ENCODE measurements around the gene PPP3CB.
A peak's percentile ranks its signal among the peaks of the same experiment; 100 is the strongest.

Gene PPP3CB

GRCh38 chr10:73495884-73496674 lies at the start of gene PPP3CB:
TSS of gene PPP3CB (minus strand) at chr10:73496024. CDS start at chr10:73495889, 135 bp downstream.
- peak; percentile 86 for DNase-seq (ENCODE audit: low spot score)
- H3K27me3 ChIP-seq (ENCODE audit: insufficient read depth, poor library complexity, severe bottlenecking), result no peaks in the 10 kb centered on the region
- ATAC-seq (ENCODE audit: low read depth), result peak; percentile 78
- H3K4me3 ChIP-seq (ENCODE audit: severe bottlenecking), result peak within 1 kb of the TSS; percentile 81
- no peaks in the 10 kb centered on the region for H3K9me3 ChIP-seq (ENCODE audit: severe bottlenecking)
- no peak for TF ChIP-seq CTCF (IDR thresholded peaks at IDR 0.05; ENCODE audit: poor library complexity, severe bottlenecking)
- H3K27ac ChIP-seq (ENCODE audit: poor library complexity, severe bottlenecking), result peak within 1 kb of the TSS; percentile 83
- H3K36me3 ChIP-seq (ENCODE audit: low read depth), result no peaks in the 10 kb centered on the region
- peaks cover 21% of the 10 kb centered on the region for H3K4me1 ChIP-seq (ENCODE audit: insufficient read depth, poor library complexity, severe bottlenecking)

- no peak for TF ChIP-seq CTCF (IDR thresholded peaks at IDR 0.05; ENCODE audit: poor library complexity, severe bottlenecking)
These were observed 49.5 kb upstream of the PPP3CB start for GRCh38 chr10:73545357-73545756.

GRCh38 chr10:73537709-73538108 lies 41.9 kb upstream of the PPP3CB start:
- no peak for TF ChIP-seq CTCF (IDR thresholded peaks at IDR 0.05; ENCODE audit: poor library complexity, severe bottlenecking)
- no peaks in the 10 kb centered on the region for H3K9me3 ChIP-seq (ENCODE audit: severe bottlenecking)
- H3K27me3 ChIP-seq (ENCODE audit: insufficient read depth, poor library complexity, severe bottlenecking), result no peaks in the 10 kb centered on the region
- H3K36me3 ChIP-seq (ENCODE audit: low read depth), result 0 out of 2 replicates have a peak, but pooled peaks cover 4% of the 10 kb centered on the region
- H3K4me3 ChIP-seq (ENCODE audit: severe bottlenecking), result no peak overlapping the region
- ATAC-seq (ENCODE audit: low read depth), result no peak
- DNase-seq (ENCODE audit: low spot score), result no peak
- H3K4me1 ChIP-seq (ENCODE audit: insufficient read depth, poor library complexity, severe bottlenecking), result no peaks in the 10 kb centered on the region
- H3K27ac ChIP-seq (ENCODE audit: poor library complexity, severe bottlenecking), result no peak overlapping the region

More at GRCh38 chr10:73545357-73545756, 49.5 kb upstream of the PPP3CB start:
- H3K27ac ChIP-seq (ENCODE audit: poor library complexity, severe bottlenecking), result no peak overlapping the region
- H3K9me3 ChIP-seq (ENCODE audit: severe bottlenecking), result no peaks in the 10 kb centered on the region
- H3K27me3 ChIP-seq (ENCODE audit: insufficient read depth, poor library complexity, severe bottlenecking), result no peaks in the 10 kb centered on the region
- ATAC-seq (ENCODE audit: low read depth), result no peak
- H3K4me3 ChIP-seq (ENCODE audit: severe bottlenecking), result no peak overlapping the region
- no peaks in the 10 kb centered on the region for H3K36me3 ChIP-seq (ENCODE audit: low read depth)
- H3K4me1 ChIP-seq (ENCODE audit: insufficient read depth, poor library complexity, severe bottlenecking), result no peaks in the 10 kb centered on the region
- no peak for DNase-seq (ENCODE audit: low spot score)

- no peak overlapping the region for H3K4me3 ChIP-seq (ENCODE audit: severe bottlenecking)
- 0 out of 2 replicates have a peak, but pooled peaks cover 4% of the 10 kb centered on the region for H3K36me3 ChIP-seq (ENCODE audit: low read depth)
- H3K27ac ChIP-seq (ENCODE audit: poor library complexity, severe bottlenecking), result no peak overlapping the region
- TF ChIP-seq CTCF (IDR thresholded peaks at IDR 0.05; ENCODE audit: poor library complexity, severe bottlenecking), result no peak
- H3K27me3 ChIP-seq (ENCODE audit: insufficient read depth, poor library complexity, severe bottlenecking), result no peaks in the 10 kb centered on the region
- ATAC-seq (ENCODE audit: low read depth) (no peak), DNase-seq (ENCODE audit: low spot score) (no peak)
- no peaks in the 10 kb centered on the region for H3K4me1 ChIP-seq (ENCODE audit: insufficient read depth, poor library complexity, severe bottlenecking)
- no peaks in the 10 kb centered on the region for H3K9me3 ChIP-seq (ENCODE audit: severe bottlenecking)
These were observed 41.5 kb upstream of the PPP3CB start for GRCh38 chr10:73537288-73537687.

GRCh38 chr10:73534857-73535256 lies 39.0 kb upstream of the PPP3CB start:
- Histone ChIP-seq H3K27me3 (ENCODE audit: insufficient read depth, poor library complexity, severe bottlenecking) (no peaks in the 10 kb centered on the region), H3K4me3 (ENCODE audit: severe bottlenecking) (no peak overlapping the region), H3K27ac (ENCODE audit: poor library complexity, severe bottlenecking) (no peak overlapping the region), H3K4me1 (ENCODE audit: insufficient read depth, poor library complexity, severe bottlenecking) (no peaks in the 10 kb centered on the region), H3K9me3 (ENCODE audit: severe bottlenecking) (no peaks in the 10 kb centered on the region), H3K36me3 (ENCODE audit: low read depth) (peaks cover 4% of the 10 kb centered on the region; the same call in 1 of the 2 replicates)
- ATAC-seq (ENCODE audit: low read depth) (no peak), DNase-seq (ENCODE audit: low spot score) (no peak)
- no peak for TF ChIP-seq CTCF (IDR thresholded peaks at IDR 0.05; ENCODE audit: poor library complexity, severe bottlenecking)

All from RWPE2 (cell line).